Activated gamma-delta T cell (primary cell): ENCODE data around the gene MAML3.

Experiments used
- DNase-seq: peaks from one replicate; lab custom pipeline; 2025; lab: John Stamatoyannopoulos, UW

Gene MAML3

DNA sequence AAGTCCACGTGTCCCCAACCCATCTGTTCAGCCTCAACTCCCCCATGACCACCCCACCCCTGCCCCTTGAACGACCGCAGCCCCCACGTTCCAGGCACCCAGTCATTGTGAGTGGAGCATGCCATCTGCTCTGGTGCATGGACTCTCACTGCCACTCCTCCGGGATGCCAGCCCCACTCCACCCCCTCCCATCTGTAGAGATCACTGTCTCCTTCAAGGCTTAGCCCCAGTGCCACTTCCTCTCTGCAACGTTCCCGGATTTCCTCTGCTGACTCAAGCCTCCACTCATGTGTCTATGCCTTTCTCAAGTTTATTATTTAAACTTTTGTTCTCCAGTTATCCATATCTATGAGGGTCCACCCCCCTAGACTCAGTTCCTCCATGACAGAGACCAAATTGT, 54.0 kb downstream of the MAML3 start:
- no peak for DNase-seq

DNA sequence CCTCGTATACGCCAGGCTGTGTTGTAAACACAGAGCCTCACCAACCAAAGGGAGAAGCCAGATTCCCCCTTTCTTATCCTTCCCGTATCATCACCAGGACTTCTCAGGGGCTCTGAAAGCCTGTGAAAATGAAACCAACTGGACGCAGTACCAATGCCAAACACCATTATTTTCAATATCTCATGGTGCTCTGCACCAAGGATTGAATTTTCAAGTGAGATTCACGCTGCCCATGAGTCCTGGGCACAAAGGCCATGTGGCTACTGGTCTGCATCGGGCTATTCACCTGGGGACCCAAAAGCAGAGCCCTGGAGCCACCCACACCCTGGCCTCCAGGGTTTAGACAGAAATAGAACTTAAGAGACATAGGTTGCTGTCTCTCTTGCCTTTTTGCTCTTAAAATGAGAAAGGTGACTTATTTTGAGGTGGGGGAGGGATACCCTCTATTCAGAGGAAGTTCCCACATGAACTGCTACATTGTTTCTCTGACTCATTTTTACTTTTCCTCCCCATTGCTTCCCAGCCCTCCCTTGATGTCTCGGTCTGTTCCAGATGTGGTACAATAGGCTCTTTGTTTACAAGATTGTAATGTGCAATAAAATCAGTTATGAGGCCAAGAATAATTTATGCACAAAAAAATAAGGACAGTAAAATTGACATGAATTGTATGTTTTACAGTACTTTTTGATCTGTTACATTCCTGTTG, 55.4 kb downstream of the MAML3 start:
- no peak for DNase-seq

DNA sequence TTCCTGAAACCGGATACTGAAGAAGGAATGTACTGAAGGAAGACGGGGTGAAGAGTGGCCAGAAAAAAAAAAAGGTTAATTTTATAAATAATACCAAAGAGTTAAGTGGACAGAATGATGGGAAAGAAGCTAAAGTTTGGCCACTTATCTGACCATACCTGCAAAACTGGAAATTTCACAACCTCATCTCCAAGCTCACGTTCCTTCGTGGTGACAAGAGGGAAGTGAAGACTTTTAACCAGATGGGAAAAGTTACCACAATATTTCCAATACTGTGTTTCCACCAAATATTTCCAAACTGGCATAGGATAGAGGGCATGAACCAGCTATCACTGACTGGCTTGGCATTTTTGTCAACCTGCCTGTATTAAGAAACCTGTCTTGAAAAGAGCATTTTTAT, 56.4 kb downstream of the MAML3 start:
- DNase-seq: no peak

DNA sequence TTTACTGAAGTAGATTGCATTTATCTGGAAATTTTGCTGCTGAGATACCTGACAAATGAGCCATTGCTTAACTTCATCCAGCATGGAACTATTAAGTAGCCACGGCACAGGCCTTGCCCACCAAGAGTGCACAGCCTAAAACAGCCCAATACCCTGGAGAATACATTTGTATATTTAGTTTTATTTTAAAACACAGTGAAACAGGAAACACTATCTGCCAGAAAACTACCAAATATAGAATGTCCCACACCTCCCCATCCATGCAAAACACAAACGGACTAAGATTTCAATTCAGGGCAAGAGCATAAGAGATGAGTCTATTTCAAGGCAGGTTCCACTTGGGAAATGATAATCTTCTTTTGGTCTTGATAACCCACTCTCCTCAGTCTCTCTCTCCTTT, 57.1 kb downstream of the MAML3 start:
- DNase-seq: no peak

DNA sequence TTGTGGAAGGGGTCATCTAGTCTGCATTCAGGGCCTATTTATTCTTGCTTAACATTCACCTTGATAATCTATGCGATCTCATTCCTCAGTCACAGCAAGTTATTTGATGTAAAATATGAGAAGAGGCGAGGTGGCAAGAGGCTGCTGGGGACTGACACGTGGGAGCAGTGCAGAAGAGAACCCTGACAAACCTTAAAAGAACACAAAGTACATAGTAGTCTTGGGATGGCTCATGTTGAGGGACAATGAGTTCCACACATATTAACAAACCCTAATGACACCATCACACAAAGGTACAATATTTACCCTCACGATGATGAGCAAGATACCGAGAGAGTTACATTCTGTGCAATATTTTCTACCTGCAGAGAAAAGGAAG, 57.5 kb downstream of the MAML3 start:
- no peak for DNase-seq

DNA sequence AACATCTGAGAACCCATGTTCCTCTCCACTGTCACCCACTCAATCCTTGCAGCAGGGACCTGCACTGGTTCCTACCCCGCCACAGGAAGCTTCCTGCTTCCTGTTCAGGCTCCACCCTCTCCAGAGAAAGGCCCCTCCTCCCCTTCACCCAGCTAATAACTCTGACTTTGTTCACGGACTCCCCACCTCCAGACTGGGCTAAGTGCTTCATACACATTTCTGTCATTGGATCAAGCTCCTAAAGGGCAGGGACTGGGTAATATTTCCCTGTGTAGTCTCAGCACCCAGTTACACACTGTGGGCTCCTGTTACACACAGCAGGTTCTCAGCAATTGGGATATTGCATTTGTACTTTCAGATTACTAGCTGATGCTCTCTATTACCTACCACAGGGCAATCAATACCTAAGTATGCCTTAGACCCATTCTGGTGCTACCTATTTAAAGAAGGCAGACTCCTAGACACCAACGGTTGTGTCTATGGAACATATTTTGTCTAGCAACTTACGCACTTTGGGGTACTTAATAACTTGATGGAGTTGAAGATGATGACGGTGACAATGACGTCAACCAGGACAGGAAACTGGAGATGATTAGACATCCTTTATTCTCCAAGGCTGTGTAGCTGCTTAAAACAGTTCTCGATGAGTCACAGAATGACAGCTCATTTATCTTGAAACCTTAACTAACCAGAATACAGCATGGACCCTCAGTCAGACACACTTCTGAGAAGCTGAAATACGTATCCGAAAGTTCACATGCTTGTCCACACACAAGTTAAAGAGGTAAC, 58.1 kb downstream of the MAML3 start:
- DNase-seq: no peak

DNA sequence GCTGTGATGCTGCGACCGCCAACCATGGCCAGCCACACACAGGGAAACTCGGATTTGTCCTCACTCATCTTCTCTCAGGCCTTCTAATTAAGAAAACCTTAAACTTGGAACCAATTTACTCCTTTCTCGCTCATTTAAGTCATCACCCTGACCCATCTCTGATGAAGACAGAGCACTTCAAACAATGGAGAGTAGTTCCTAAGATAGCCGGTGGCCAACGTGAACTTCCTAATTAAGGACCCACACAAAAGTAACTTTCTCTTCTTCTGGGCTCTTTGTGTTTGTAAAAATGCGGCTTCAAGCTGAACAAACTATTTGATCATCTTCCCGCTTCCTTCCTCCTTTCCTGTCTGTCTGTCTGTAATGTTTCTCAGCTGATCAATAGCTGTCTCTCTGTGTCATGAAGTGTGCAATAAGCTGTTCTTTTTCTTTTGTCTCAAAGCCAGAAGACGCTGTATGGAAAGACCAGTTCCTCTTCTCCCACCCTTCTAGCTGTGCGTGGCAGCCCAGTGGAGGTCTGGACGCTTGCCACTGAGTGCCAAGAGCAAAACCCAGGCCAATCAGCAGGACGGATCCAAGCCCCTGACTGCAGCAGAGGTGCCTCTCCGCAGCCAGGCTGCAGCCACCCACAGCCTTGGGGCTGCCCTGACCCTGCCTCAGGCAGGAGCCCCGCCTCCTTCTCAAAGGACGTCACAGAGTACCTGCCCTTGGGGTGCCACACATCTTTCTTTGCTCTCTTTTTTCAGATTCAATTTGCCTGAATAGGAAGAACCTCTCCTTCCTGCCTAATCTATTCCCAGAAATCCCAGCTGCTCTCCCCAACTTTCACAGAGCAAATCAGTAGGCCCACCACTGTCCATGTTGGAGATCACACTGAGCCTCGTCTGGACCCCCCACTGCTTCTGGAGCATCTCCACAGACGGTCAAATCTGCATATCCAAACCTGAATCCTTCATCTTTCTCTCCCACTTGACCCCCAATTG, 59.3 kb downstream of the MAML3 start:
- DNase-seq: no peak

DNA sequence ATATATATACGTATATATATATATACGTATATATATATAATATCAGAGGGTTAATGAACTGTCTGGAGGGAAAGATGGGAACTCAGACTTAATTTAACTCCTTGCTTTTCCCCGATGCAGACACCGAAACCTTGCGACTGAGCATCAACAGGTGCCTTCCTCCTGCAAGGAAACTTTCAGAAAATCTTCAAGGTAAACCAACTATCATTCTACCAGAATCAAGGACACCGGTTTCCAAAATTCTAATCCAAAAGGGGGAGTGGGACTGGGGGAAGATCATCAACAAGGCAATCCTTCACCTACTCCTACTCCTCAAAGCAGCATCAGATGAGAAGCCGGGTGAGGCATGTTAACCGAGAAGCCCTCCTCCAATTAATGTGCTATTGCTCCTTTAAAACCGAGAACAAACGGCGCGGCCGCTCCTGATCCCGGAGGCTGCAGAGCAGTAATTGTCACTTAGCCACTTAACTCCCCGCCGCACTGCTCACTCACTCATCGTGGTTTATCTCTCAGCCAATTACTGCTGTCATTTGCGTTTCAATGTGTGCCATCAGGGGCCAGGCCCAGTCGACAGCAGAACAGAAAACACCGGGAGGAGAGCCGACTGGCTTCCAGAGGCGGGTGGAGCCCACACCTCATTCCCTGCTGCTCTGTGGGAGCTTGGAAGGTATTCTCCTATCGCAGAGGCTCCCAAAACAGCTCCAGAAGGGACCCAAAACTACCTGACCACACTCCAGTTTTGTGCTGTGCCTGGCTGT, 61.7 kb downstream of the MAML3 start:
- DNase-seq: no peak

DNA sequence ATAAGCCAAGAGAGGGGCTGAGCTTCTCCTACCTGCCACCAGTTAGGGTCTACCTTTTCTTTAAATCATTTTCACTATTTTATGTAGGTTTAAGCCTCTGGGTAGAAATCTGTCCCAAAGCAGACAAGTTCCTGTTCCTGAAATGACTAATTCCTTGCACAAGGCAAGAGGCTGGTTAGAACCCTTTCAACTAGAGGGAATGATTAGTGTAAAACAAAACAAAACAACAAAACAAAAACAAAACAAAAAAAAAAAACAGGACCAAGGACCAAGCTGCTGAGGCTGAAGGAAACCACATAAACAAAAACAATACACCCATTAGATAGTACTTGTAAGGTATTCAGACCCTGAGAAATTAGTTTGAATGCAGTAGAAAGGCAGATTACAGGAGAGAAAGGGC, 62.7 kb downstream of the MAML3 start:
- DNase-seq: no peak

DNA sequence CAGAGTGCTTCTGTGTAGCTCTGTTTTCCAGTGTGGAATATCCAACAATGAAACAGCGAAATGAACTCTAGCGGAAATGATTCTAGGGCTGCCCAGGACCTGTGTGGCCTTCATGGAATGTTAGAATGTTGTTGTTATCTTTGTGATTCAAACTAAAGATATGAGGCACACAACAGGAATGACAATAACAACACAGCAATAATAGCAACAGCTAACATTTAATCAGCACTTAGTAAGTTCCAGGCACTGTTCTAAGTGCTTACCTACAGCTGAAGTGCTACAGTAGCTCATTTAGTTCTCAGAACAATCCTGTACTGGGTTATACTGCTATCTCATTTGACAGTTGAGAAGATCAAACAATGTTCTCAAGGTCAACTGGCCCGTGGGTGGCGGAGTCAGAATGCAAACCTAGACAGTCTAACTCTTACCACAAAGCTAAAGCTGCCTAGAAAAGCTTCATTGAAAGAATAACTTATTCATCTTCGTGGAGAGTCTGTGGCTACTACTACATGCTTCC, 63.7 kb downstream of the MAML3 start:
- no peak for DNase-seq

DNA sequence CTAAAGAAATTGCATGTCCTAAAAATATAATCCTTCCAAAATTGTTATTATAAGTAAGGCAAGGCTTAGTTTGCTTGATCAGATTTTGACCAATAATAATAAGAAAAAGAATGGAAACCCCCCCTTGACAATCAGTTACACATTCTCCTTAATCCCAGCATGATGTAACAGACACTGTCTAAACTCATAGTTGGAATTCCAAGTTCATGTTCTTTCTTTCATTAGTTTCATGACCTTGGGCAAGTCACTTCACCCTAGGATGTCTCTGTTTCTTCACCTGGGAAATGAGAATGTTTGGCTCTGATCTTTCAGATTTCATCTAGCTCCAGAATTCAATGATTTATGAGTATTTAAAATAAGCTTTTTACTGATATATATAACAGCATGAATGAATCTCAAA, 64.8 kb downstream of the MAML3 start:
- DNase-seq: no peak

DNA sequence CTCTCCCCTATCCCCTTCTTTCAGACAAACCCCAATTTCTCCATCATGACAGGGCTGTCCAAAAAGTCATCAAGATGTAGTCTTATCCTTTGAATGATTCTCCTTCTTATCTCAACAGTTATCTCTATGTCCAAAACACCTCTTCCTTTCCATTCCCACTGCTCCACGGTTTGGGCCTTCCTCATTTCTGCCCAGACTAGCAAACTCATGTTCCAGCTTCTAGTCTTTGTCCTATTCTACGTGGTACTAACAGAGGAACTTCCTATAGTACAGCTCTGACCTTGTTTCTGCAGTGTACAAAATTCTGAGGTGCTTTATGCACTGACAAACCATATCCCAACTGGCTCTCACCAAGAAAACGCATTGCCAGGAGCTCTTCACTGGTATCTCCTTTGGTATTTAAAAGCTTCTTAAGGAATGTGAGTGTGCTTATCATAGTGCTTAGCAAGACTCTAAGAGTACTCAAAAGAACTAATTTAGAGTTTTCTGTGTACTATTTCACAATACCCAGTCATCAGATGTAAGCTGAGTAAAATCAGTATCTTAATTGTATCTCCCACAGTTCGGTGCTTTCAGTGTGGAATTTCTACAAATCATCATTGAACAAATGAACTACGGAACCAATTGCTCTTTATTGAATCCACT, 65.5 kb downstream of the MAML3 start:
- no peak for DNase-seq

DNA sequence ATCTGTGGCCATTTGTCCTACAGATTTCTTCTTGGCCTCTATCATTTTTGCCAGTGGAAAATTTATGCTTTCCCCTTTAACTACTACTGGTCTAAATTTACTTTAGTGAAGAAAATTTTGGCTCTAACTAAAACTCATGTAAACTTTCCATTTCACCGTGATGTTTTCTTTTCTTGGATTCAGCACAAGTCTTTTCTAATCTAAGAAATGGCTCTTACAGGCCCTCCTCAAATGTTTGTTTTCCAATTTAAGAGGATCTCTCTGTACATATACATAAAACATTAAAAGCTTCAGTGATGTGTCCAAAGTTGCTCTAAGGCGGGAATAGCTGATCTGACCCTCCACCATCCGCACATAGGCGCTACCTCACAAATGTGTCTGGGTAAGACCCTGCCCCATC, 68.1 kb downstream of the MAML3 start:
- DNase-seq: no peak

DNA sequence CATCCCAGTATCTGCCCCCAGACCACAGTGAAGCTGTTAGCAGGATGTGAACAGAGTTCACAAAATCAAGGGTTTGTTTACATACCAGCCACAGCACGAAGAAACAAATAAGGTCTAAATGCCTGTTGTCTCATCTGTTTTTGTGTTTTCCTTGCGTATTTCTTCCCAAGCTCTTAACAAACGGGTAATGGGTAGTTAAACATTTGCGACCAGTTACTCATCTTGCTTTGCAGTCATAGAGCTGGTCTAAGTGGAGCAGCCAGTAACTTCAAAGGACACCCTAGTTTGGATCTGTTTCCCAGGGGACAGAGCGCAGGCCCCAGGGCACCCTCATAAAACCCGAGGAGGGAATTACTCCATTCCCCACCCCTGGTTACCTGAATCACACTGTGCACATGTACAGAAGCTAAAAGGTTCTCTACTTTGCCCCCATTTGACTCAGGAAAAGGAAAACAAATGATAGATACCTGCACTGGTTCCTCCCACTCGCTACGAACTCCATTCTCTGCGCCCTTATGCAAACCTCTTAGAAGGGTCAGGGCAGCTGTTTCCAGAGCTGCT, 68.8 kb downstream of the MAML3 start:
- DNase-seq: no peak

DNA sequence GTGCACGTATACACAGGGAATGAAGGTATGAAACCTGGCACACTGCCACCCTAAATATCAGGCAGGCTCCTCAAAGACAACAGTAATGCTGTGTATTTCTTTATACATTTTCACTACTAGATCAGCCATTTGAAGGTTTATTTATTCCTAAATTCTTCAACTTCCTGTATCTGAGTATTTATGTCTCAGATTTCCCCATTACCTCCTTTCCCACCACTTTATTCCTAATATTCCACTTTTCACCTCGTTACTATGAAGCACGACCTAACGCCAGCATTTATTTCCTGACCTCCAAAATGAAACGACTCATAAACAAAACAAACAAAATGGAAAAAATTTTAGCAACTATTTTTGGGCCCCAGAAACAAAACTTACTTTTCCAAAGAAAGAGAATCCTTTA, 69.6 kb downstream of the MAML3 start:
- no peak for DNase-seq

DNA sequence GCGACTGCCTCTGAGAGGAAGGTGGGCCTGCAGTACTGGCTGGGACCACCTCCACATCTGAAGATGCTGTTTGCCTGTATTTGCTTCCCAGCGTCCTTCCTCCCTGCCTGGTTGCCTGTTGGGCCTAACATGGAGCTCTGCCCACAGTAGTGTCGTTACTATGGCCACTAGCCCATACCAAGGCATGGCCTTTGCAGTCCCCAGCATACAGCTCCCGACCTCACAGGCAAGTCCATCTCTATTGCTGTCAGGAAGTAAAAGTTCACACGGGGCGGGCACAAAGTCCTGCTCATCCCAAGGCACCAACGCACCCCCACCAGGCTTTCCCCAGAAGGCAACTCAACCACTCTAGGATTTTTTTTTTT, 71.6 kb downstream of the MAML3 start:
- DNase-seq: no peak

DNA sequence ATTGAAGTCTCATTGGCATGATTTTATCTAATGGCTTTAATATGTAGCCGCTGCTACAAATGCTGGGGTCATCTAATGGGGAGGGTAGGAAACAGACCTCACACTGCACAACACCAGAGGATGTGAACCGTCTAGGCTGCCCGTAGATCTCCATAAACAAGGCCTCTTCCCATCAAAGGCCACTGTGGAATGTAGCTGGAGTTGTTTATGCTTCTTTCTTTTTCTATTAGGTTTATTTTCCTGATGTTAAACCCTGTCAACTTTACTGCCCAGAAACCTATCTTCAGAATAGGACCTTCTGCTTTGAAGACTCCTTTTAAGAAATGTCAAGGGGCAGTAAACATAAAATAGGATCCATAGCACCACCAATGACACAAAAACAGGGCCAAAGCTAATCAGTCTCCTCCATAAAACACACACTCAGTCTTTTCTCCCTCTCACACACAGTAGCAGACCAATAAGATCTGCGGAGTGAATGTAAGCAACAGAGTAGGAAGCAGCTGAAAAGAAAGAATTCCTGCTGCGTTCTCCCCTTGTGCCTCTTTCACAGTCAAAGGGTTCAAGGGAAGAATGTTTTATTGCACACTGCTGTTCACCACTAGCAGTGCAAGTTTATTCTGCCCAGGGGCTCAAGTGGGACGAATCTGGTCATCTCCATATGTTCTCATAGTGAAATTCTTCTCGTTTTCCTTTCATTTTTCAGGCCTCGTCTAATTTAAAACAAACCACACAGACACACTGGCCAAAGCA, 72.2 kb downstream of the MAML3 start:
- DNase-seq: no peak

DNA sequence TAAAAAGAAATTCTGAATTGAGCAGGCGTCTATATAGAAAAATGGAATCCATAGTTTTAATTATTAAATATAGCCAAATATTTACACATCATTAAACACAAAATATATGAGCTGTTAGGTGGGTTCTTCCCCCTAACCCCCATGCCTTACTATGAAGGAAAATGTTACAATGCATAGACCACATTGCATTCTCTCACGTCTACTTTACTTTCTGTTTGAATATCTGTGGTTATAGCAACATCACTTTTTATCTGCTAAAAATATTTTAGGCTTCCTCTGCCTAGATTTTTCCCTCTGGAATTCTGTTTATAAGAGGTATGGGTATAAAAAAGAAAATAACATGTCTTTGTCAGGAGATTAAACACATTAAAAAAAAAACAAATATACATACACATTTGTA, 73.1 kb downstream of the MAML3 start:
- DNase-seq: no peak

DNA sequence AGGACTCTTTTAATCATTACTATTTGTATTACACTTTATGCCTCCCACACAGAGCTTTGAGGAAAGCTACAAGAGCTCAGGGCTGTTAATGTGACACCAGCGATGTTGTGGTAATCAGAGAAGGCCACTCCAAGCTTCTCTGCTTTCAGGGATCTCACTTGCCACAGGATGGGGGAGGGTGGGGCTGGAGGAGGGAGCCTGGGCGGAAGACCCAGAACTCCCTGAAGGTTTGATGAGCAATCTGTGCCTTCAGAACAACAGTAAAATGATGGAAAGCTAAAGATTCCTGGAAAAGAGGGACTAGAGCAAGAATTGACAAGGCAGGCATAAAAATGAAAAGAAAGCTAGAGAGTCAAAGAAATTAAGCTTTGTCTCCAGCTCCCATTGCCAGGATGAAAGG, 75.6 kb downstream of the MAML3 start:
- no peak for DNase-seq

DNA sequence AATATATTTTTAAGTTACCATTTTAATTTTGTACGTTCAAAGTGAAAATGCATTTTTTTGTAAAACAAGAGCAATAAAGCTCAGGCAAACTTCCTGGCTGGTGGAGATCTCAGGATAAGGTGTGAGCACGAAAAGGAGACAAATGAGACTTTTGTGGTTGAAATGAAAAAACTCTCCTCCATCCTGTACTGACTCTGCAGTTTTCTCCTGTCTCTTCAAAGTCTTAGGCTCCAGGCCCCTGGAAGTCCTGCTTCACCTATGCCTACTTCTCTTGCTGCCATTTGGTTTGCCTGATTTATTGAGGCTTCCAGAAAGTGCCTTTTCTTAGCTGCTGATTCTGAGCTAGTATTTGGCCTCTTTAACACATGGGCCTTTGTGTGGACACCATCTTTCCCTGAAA, 77.7 kb downstream of the MAML3 start:
- no peak for DNase-seq
